Right lobe of liver (tissue), 4 donors: Measurements from ENCODE around the gene PRPF31.
"Not testable (repeated sequence)": the region's sequence is repeated elsewhere in the genome, so short reads cannot be mapped to it uniquely, and the experiment has no call there.

Experiments used
- POLR2A ChIP-seq: fragments of 450-650 bp; IDR thresholded peaks from one replicate; pipeline ENCODE4 v1.6.1; 2017; ENCODE audit warnings: antibody characterized with exemption, mild to moderate bottlenecking
- TF ChIP-seq, protein P1 (sequence below), 4 donors: fragments of 200-600 bp in 3 of 4; fragments of 450-650 bp in 1 of 4; IDR thresholded peaks; one replicate each; pipeline versions ENCODE4 v1.5.1 to v1.8.0; 2016 to 2022; ENCODE audit warnings: antibody characterized with exemption in 4 of 4, mild to moderate bottlenecking in 2 of 4
- donor health status: DM: no; HTN: no; CAD: no.
- donor health status: DM: no; HTN: no; CAD: no.
- donor health status: DM: no; HTN: yes; CAD: no.

DNA sequence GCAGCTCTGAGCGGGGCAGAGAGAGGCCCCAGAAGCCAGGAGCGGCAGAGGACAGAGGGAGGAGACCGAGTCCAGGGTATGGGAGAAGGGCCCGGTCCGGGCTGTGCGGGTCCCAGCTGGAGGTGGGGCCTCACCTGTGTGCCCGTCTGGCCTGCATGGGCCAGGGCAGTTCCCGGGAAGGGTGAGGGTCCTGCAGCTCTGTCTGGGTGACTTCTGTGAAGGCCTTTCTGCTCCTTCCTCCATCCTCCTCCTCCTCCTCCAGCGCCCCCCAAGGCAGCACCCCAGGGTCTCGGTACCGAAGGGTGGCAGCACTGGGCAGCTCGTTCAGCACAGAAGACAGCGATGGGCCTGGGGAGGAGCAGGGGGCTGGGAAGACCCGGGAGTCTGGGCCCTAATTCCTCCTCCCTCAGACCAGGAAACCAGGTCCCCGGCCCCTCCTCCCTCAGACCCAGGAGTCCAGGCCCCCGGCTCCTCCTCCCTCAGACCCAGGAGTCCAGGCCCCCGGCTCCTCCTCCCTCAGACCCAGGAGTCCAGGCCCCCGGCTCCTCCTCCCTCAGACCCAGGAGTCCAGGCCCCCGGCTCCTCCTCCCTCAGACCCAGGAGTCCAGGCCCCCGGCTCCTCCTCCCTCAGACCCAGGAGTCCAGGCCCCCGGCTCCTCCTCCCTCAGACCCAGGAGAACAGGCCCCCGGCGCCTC lies 56.3 kb downstream of the PRPF31 start:
- TF ChIP-seq, protein P1, sequence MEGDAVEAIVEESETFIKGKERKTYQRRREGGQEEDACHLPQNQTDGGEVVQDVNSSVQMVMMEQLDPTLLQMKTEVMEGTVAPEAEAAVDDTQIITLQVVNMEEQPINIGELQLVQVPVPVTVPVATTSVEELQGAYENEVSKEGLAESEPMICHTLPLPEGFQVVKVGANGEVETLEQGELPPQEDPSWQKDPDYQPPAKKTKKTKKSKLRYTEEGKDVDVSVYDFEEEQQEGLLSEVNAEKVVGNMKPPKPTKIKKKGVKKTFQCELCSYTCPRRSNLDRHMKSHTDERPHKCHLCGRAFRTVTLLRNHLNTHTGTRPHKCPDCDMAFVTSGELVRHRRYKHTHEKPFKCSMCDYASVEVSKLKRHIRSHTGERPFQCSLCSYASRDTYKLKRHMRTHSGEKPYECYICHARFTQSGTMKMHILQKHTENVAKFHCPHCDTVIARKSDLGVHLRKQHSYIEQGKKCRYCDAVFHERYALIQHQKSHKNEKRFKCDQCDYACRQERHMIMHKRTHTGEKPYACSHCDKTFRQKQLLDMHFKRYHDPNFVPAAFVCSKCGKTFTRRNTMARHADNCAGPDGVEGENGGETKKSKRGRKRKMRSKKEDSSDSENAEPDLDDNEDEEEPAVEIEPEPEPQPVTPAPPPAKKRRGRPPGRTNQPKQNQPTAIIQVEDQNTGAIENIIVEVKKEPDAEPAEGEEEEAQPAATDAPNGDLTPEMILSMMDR (IDR thresholded peaks at IDR 0.05), result not testable (repeated sequence)
- not testable (repeated sequence) for TF ChIP-seq POLR2A
